DMS53 (cell line): ENCODE data around the gene PFKP.

Experiments used
- DNase-seq: peaks from one replicate; lab custom pipeline; 2025; lab: John Stamatoyannopoulos, UW

Gene PFKP

GRCh38 chr10:3069876-3070275 lies 2.5 kb downstream of the PFKP start:
- DNase-seq = no peak

- DNase-seq = peak; percentile 56
Measured at GRCh38 chr10:3071405-3072198, 4.3 kb downstream of the PFKP start.

- no peak for DNase-seq
Measured at GRCh38 chr10:3072641-3073360, 5.5 kb downstream of the PFKP start.

- DNase-seq = no peak
Measured at GRCh38 chr10:3074145-3074665, 6.9 kb downstream of the PFKP start.

- no peak for DNase-seq
Measured at GRCh38 chr10:3074985-3075600, 7.7 kb downstream of the PFKP start.

- DNase-seq = no peak
Measured at GRCh38 chr10:3076138-3076537, 8.8 kb downstream of the PFKP start.

GRCh38 chr10:3077509-3077908 lies 10.2 kb downstream of the PFKP start:
- no peak for DNase-seq

- no peak for DNase-seq
Measured at GRCh38 chr10:3077940-3078630, 10.7 kb downstream of the PFKP start.

GRCh38 chr10:3081383-3081981 lies 14.1 kb downstream of the PFKP start:
- peak; percentile 54 for DNase-seq

- no peak for DNase-seq
Measured at GRCh38 chr10:3082290-3082689, 14.9 kb downstream of the PFKP start.

GRCh38 chr10:3085785-3086567 lies 18.6 kb downstream of the PFKP start:
- no peak for DNase-seq

GRCh38 chr10:3090388-3090787 lies 23.0 kb downstream of the PFKP start:
- DNase-seq = no peak

- DNase-seq = no peak
Measured at GRCh38 chr10:3090914-3091787, 23.8 kb downstream of the PFKP start.

GRCh38 chr10:3091921-3092320 lies 24.6 kb downstream of the PFKP start:
- DNase-seq = no peak

- no peak for DNase-seq
Measured at GRCh38 chr10:3093996-3094395, 26.6 kb downstream of the PFKP start.

- no peak for DNase-seq
Measured at GRCh38 chr10:3094609-3095036, 27.3 kb downstream of the PFKP start.

- DNase-seq = peak; percentile 31
Measured at GRCh38 chr10:3095373-3096139, 28.2 kb downstream of the PFKP start.

GRCh38 chr10:3096149-3096548 lies 28.8 kb downstream of the PFKP start:
- no peak for DNase-seq

GRCh38 chr10:3097160-3097559 lies 29.8 kb downstream of the PFKP start:
- DNase-seq = no peak
